K562 (cell line): ENCODE measurements around the gene ENSA. TPM values are rescaled to one million over a fixed set of nuclear protein-coding genes. Genes with fewer than 3 reads are reported as not detected.

ENCODE experiments used
- RAD51 ChIP-seq: fragments of 450-650 bp; IDR thresholded peaks from 2 replicates; pipeline ENCODE4 v1.7.1; 2016; ENCODE audit warnings: low read depth, mild to moderate bottlenecking, borderline replicate concordance
- SMAD3 ChIP-seq: fragments of 450-650 bp; formaldehyde crosslinking; conservative IDR thresholded peaks from 2 replicates; pipeline ENCODE4 v1.4.0; 2020; ENCODE audit warnings: mild to moderate bottlenecking
- ZFPM2 ChIP-seq: fragments of 250-450 bp; sonication (Bioruptor Pico); IDR thresholded peaks from 2 replicates; pipeline ENCODE4 v1.5.1; 2022; ENCODE audit warnings: mild to moderate bottlenecking
- polyA plus RNA-seq, 8 experiments: library from polyadenylated mRNA; depleted of rRNA in 4 of 8; stranded (reverse) in 5 of 8; unstranded in 3 of 8; fragments of >200 nt; fragmentation: Nextera tagmentation in 2 of 8; fragmentation: Illumina TruSeq in 1 of 8; extraction: Ambion mirVana in 2 of 8; extraction: Trizol in 1 of 8; gene quantifications; 2 replicates each; pipeline versions ENCODE4 v1.2.1 to v1.2.3, GENCODE V29; 2011 to 2014; ENCODE audit warnings: inconsistent platforms in 1 of 8, missing spikeins in 1 of 8
- total RNA-seq, 7 experiments: library from RNA; depleted of rRNA in 6 of 7; stranded (reverse); fragments of >200 nt in 6 of 7; fragmentation: Illumina TruSeq in 2 of 7; extraction: Trizol in 2 of 7; gene quantifications; 2 replicates each; pipeline versions ENCODE4 v1.2.1 to v1.2.3, GENCODE V29; 2011 to 2021; ENCODE audit warnings: low replicate concordance in 1 of 7
- TF ChIP-seq, protein P1 (sequence below): fragments of 450-650 bp; IDR thresholded peaks from 2 replicates; pipeline ENCODE4 v1.6.1; 2017; ENCODE audit warnings: antibody characterized with exemption, mild to moderate bottlenecking

The ENSA gene
- total and polyA plus RNA-seq, 9 of the 15 experiments (the other 6 are each of a cell fraction or from before 2014, with no cell fraction given), result 68.1 to 605 (median 188) TPM

DNA sequence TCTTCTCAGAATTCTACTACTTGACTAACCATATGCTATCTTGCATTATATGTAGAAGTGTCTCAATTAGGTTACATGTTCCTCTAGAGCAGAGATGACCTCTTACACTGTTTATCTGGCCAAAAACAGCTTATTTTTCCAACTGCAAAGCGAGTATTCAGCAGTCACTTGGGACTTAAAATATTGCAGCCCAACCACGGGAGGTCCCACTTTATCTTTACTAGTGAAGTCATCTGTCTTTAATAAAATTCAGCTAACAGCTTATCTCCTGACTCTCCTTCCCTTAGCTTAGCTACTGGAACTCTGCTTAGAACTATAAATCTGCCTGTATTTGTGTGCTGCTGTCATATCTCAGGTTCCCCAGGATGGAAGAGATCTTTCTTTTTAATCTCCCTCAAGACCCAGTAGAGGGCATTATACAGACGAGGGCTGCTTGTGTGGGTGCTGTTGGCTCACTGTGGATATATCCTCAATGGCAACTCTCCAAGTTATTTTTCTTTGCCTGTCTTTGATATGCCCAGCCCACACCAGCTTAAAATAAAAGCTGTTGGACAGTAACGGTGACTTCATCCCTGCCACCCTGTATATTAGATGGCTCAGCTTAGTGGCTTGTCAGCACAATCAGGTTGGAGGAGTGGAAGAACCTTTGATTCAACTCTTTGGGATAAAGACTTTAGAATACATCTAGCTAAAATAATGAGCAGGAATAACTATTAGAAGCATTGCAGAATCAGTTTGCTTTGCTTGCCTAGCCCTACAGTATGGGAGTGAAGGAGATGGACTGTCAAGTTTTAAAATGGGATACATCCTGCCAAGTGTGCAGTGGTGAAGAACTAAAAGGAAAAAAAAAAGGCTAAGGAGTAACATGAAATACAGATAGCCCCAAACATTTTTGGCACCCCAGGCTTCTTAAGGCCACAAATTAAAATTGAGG lies 9.6 kb downstream of the ENSA start (continued):
- TF ChIP-seq, protein P1, sequence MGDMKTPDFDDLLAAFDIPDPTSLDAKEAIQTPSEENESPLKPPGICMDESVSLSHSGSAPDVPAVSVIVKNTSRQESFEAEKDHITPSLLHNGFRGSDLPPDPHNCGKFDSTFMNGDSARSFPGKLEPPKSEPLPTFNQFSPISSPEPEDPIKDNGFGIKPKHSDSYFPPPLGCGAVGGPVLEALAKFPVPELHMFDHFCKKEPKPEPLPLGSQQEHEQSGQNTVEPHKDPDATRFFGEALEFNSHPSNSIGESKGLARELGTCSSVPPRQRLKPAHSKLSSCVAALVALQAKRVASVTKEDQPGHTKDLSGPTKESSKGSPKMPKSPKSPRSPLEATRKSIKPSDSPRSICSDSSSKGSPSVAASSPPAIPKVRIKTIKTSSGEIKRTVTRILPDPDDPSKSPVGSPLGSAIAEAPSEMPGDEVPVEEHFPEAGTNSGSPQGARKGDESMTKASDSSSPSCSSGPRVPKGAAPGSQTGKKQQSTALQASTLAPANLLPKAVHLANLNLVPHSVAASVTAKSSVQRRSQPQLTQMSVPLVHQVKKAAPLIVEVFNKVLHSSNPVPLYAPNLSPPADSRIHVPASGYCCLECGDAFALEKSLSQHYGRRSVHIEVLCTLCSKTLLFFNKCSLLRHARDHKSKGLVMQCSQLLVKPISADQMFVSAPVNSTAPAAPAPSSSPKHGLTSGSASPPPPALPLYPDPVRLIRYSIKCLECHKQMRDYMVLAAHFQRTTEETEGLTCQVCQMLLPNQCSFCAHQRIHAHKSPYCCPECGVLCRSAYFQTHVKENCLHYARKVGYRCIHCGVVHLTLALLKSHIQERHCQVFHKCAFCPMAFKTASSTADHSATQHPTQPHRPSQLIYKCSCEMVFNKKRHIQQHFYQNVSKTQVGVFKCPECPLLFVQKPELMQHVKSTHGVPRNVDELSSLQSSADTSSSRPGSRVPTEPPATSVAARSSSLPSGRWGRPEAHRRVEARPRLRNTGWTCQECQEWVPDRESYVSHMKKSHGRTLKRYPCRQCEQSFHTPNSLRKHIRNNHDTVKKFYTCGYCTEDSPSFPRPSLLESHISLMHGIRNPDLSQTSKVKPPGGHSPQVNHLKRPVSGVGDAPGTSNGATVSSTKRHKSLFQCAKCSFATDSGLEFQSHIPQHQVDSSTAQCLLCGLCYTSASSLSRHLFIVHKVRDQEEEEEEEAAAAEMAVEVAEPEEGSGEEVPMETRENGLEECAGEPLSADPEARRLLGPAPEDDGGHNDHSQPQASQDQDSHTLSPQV, result peak; percentile 93; the same call in 1 of the 2 replicates
- peak; percentile 34; the same call in 1 of the 2 replicates for TF ChIP-seq RAD51
- no peak for TF ChIP-seq ZFPM2 (CRISPR knock-in tag)
- TF ChIP-seq SMAD3, result no peak
